GM21528 (cell line): ENCODE measurements around the gene SLC22A9.
"Not testable (repeated sequence)": the region's sequence is repeated elsewhere in the genome, so short reads cannot be mapped to it uniquely, and the experiment has no call there.

Source experiments
- ATAC-seq: cut with Tn5 transposase; IDR thresholded peaks from one replicate; pipeline ENCODE4 v1.9.1; 2021; ENCODE audit warnings: mild to moderate bottlenecking, moderate library complexity; ENCODE audit not compliant: unreplicated experiment, low FRiP score

The SLC22A9 gene

GRCh38 chr11:63369165-63369970 lies at the start of gene SLC22A9:
TSS of gene SLC22A9 (plus strand) at chr11:63369785. CDS start at chr11:63370057, 272 bp downstream.
- no peak for ATAC-seq

GRCh38 chr11:63321723-63322122 lies 47.9 kb upstream of the SLC22A9 start:
- no peak for ATAC-seq

- ATAC-seq, result not testable (repeated sequence)
Observed at GRCh38 chr11:63335089-63335488, 34.5 kb upstream of the SLC22A9 start.

GRCh38 chr11:63337070-63337469 lies 32.5 kb upstream of the SLC22A9 start:
- ATAC-seq, result no peak

GRCh38 chr11:63343130-63343529 lies 26.5 kb upstream of the SLC22A9 start:
- no peak for ATAC-seq

- ATAC-seq, result no peak
Observed at GRCh38 chr11:63352144-63352543, 17.4 kb upstream of the SLC22A9 start.

GRCh38 chr11:63362196-63362793 lies 7.3 kb upstream of the SLC22A9 start:
- no peak for ATAC-seq

GRCh38 chr11:63369971-63370588 lies 495 bp downstream of the SLC22A9 start:
- no peak for ATAC-seq

GRCh38 chr11:63371396-63371795 lies 1.8 kb downstream of the SLC22A9 start:
- no peak for ATAC-seq

GRCh38 chr11:63375434-63375833 lies 5.8 kb downstream of the SLC22A9 start:
- no peak for ATAC-seq

- no peak for ATAC-seq
Observed at GRCh38 chr11:63380130-63380529, 10.5 kb downstream of the SLC22A9 start.

GRCh38 chr11:63395697-63396096 lies 26.1 kb downstream of the SLC22A9 start:
- no peak for ATAC-seq

GRCh38 chr11:63404161-63404935 lies 34.8 kb downstream of the SLC22A9 start:
- no peak for ATAC-seq

- ATAC-seq, result no peak
Observed at GRCh38 chr11:63405114-63405513, 35.5 kb downstream of the SLC22A9 start.

- ATAC-seq, result no peak
Observed at GRCh38 chr11:63406458-63406857, 36.9 kb downstream of the SLC22A9 start.

- ATAC-seq, result no peak
Observed at GRCh38 chr11:63417174-63417852, 47.7 kb downstream of the SLC22A9 start.

- no peak for ATAC-seq
Observed at GRCh38 chr11:63427971-63428508, 58.5 kb downstream of the SLC22A9 start.

- not testable (repeated sequence) for ATAC-seq
Observed at GRCh38 chr11:63430731-63431130, 61.1 kb downstream of the SLC22A9 start.

GRCh38 chr11:63435351-63435750 lies 65.8 kb downstream of the SLC22A9 start:
- not testable (repeated sequence) for ATAC-seq

GRCh38 chr11:63435831-63436230 lies 66.2 kb downstream of the SLC22A9 start:
- not testable (repeated sequence) for ATAC-seq
